GM21529 (cell line): ENCODE results near the gene OGT.
"Not testable (repeated sequence)": the region's sequence is repeated elsewhere in the genome, so short reads cannot be mapped to it uniquely, and the experiment has no call there.

Experiments
- ATAC-seq: cut with Tn5 transposase; IDR thresholded peaks from one replicate; pipeline ENCODE4 v1.9.1; 2021; ENCODE audit not compliant: unreplicated experiment

Gene OGT

DNA sequence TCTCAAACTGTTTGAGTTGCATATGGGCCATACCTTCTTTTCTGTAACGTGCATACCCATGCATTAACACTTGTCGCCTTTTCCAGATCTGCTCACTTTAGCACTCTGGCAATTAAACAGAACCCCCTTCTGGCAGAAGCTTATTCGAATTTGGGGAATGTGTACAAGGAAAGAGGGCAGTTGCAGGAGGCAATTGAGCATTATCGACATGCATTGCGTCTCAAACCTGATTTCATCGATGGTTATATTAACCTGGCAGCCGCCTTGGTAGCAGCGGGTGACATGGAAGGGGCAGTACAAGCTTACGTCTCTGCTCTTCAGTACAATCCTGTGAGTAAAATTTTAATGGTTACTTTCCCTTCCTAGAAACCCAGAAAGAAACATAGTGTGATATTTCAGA lies 4.8 kb downstream of the OGT start:
- ATAC-seq, result no peak

DNA sequence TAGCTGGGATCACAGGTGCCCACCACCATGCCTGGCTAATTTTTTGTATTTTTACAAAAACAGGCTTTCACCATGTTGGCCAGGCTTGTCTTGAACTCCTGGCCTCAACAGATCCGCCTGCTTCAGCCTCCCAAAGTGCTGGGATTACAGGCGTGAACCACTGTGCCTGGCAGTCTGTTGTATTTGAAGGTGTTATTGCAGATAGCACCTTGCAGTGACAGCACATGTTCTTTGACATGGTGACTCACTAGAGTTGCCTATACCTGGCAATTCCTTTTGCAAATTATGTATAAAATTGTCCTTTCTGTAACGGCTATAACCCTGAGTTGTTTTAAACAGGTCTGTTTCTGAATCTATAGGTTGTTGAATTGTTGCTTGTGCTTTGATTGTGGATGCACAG lies 7.9 kb downstream of the OGT start:
- peak; percentile 27 for ATAC-seq

DNA sequence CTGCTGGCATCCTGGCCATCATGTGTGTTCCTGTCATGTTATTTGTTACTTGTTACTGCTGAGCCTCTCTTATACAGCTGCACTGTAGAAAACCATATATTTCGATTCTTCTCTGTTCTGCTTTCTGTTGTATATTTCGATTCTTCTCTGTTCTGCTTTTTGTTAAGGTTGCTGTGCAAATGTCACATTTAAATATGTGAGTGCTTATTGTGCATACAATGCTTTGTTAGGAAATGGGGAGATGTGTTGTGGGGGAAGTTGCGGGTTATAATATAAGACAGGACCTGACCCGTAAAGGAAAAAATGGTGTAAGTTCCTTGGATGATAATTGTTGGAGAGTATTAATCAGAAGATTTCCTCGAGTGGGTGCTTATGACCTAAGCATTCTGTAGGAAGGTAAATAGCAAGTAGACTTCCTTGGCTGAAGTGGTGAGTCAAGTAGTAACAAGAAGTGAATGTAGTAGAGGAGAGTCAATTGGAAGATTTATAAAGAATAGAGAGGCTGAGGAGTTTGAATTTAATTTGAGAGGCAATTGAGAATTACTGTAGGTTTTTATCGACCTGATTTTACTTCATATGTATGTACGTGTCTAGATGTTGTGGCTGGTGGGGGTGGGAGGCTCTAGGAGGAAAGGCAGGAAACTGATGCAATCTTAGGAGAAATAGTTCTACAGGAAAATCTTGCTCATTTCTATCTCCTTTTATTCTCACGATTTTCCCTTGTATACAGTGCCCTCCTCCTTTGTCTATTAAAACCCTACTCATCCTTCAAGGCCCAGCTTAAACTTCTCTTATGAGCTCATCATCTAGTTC lies 8.5 kb downstream of the OGT start:
- peak; percentile 85 for ATAC-seq

DNA sequence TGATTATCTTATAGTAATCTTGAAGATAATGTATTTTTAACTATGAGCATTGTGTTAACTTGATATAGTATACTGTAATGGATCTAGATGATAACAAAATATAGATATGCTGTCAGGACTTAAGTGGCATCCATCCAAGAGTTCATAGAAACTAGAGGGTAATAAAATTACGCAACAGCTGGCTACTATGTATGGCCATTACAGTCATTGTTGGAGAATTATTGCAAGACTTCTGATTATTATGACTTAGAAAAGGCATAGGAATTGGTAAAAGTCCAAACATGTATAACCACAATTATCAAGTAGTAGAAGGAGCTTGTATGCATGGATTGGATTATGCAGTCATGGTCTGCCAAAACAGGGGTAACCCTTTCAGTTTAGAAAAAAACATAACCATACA lies 9.5 kb downstream of the OGT start:
- ATAC-seq, result no peak

DNA sequence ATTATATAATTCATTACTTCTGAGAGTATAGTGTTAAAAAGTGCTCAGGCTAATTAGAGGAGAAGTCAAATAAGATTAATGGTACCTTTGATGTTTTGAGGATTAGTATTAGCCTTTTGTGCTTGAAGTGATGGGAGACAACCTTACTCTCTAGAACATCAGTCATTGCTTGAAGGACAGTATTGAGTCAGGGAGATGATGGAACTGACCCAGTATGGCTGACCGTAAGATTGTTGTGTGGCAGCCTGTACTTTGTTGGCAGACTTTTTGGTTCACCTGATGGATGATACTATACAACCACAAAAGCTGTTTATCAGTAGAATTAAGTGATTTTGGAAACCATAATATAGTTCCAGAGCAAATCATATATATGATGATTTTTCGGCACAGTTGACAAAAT lies 9.9 kb downstream of the OGT start:
- ATAC-seq, result no peak

DNA sequence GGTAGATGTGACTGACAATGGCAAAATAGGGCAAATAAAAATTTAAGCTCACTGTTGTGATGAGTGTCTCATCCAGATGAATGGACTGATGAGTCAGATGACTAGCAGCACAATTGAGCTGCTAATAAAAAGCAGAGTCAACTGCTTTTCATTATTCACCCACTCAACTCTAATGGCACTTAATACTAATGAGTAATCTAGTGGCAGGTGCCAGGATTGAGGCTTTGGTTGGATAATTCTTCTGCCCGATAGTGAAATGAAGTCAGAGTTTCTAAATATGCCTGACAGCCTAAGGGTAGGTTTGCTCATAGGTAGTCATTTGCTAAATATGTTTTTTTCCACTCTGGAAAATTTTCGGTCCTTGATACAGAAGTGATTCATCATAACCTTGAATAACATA lies 10.4 kb downstream of the OGT start:
- no peak for ATAC-seq

DNA sequence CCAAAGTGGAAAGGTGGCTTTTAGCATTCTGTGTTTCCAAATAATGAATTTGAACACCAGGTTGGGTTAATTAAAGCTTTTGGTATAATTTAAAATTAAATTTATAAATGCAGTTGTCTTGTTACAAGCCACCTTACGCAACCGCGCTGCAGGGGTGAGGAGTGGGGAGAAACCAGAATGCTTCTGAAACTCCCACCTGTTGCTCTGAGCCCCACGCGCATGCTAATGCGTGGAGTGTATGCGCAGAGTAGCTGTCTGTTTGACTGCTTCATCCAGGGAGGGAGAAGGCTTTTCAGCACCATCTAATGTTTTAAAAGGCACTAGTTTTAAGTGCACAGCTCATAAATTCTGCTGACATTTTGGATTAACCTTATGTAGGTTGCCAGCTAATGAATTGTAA lies 12.5 kb downstream of the OGT start:
- no peak for ATAC-seq

DNA sequence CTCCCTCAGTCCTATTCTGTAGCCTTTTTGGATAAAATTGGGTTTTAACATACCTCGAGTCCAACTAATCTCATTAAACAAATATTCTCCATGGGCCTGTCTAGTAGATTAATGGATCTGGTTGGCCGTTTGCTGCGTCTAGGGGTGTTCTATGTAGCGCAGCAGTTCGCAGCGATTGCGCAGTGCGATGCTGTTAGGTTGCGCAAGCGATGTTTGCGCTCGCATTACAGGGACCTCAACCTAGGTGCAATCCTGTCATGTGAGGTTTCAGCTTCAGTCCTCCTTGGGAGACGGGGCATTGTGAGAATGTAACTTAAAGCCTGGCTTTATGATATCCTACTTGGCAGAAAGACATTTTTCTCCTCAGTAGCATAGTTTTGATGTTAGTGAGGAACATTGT lies 14.0 kb downstream of the OGT start:
- no peak for ATAC-seq

DNA sequence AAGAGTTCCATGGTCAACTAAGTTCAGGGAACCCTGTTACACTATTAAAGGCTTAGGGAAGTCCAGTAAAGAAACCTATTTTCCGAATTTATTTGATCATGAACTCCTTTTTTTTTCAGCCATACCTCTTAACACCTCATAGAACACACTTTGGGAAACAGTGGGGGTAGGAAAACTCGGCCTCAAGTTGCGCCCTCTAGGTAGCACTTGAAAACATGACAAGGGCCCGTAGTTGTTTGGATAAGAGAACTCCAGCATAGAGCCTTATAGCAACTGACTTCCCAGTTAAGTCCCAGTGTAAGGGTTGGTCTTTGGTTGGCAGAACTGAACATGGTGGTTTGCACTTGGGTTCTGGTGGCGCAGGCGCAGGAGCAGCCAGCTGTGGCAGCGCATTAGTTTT lies 14.4 kb downstream of the OGT start:
- ATAC-seq, result no peak

DNA sequence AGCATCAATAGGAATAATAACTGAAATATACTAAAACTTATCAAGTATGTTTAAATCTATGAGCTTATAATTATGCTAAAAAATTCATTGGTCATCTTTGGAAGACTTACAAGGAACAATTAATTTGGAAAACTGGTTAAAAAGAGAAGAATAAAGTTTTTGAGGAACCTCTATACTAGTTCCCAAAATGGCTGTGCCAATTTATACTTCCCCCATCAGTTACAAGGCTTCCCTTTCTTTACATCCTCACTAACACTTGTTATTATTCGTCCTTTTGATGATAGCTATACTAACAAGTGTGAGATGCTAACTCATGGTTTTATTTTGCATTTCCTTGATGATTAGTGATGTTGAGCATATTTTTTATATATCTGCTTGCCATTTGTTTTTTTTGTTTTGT lies 17.1 kb downstream of the OGT start:
- ATAC-seq, result no peak

DNA sequence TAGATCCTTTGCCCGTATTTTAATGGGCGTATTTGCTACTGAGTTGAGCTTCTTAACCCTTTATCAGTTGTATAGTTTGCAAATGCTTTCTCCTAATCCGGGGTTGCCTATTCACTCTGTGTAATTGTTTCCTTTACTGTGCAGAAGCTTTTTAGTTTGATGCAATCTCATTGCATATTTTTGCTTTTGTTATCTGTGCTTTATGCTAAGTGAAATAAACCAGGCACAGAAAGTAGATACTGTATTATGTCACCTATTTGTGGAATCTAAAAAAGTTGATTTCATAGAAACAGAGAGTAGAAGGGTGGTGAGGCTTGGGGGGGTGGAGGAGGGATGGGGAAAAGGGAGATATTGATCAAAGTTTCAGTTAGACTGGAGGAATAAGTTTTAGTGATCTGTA lies 17.7 kb downstream of the OGT start:
- ATAC-seq, result no peak

DNA sequence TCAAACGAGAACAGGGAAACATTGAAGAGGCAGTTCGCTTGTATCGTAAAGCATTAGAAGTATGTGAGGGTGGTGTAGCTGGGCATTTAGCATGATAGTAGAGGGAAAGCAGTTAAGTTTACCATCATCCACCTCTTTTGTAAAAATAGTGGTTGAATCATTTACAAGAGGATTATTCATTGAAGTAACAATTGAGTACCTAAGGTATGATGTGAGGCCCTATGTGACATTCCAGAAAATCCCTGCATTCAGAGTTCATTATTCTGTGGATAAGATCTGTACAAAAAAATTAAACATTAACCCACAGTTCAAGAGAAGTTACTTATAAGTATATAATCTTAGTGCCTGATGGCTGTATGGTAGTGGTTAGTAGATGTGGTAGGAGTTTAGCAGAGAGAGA lies 23.1 kb downstream of the OGT start:
- ATAC-seq, result no peak

DNA sequence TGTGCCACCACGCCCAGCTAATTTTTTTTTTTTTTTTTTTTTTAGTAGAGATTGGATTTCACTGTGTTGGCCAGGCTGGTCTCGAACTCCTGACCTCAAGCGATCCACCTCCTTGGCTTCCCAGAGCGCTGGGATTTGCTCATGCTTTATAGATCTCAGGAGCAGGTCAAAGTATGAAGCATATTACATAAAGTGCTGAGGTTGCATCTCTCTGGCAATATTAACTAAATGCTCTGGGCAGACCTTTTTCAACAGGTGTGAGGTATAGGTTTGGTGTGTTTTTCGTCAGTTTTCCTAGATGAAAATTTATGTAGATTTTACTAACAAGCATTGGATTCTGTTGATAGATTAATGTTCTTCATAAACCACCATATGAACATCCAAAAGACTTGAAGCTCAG lies 26.0 kb downstream of the OGT start:
- ATAC-seq, result no peak

DNA sequence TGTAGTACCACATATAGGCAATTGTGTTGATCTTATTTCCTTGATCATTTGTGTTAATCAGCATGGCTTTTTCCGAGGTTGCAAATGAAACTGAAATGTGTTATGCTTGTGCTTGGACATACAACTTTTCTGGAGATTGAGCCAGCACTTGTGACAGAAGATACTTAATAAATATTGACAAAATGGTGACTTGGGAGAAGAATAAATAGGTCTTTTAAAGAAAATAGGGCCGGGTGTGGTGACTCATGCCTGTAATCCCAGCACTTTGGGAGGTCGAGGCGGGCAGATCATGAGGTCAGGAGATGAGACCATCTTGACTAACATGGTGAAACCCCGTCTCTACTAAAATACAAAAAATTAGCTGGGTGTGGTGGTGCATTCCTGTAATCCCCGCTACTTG lies 26.9 kb downstream of the OGT start:
- not testable (repeated sequence) for ATAC-seq

DNA sequence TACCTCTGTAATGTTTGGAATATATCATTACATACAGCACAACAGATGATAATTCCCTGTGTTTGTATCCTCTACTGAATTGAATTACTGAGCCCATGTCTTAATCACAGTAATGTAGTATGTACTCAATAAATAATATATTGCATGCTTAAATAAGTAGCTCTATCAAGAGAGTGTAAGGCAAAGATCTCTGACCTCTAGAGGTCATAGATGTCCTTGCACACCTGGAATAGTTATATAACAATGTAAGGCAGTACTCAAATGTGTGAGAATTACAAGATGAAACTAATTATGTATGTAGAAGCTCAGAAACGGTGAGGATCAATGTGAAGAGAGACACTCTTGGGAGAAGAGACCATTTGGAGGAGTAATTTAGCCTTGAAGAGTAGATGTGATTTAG lies 31.0 kb downstream of the OGT start:
- ATAC-seq, result no peak

DNA sequence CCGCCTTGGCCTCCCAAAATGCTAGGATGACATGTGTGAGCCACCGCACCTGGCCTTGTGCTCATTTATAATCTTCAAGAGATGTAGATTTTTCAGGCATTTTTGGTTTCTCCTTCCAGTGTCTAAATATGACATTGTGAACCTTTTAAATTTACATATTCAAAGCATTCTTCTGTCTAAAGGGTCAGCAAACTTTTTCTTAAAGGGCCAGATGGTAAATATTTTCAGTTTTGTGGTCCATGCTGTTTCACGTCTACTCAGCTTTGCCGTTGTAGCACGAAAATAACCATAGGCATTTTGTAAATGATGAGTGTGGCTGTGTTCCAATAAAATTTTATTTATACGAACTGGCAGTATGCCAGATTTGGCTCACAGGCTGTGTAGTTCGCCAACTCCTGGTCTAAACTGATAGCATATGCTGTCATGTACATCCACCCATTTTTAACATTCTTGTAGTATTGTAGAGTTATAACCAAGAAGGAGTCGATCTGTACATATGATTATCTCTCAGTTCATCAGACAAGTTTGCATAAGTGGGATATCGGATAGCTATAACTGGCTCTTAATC lies 32.7 kb downstream of the OGT start:
- ATAC-seq, result no peak

DNA sequence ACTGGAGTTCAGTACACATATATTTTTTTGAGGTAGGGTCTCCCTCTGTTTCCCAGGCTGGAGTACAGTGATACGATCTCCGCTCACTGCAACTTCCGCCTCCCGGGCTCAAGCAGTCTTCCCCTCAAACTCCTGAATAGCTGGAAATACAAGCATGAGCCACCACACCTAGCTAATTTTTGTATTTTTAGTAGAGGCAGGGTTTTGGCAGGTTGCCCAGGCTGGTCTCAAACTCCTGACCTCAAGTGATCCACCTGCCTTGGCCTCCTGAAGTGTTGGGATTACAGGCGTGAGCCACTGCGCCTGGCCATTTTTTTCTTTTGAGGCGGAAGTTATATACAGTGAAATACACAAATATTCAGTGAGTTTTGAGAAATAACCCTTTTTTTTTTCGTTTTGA lies 38.5 kb downstream of the OGT start:
- ATAC-seq, result not testable (repeated sequence)

DNA sequence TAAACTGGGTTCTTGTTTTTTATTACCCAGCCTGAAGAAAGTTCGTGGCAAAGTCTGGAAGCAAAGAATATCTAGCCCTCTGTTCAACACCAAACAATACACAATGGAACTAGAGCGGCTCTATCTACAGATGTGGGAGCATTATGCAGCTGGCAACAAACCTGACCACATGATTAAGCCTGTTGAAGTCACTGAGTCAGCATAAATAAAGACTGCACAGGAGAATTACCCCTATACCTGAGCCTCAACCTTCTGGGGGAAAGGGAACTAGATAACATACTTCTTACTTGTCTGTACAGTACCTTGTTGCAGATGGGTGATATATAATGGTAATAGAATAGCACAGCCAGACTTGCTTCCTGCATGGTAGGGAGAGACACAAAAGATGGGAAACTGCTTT lies 40.7 kb downstream of the OGT start:
- ATAC-seq, result no peak

DNA sequence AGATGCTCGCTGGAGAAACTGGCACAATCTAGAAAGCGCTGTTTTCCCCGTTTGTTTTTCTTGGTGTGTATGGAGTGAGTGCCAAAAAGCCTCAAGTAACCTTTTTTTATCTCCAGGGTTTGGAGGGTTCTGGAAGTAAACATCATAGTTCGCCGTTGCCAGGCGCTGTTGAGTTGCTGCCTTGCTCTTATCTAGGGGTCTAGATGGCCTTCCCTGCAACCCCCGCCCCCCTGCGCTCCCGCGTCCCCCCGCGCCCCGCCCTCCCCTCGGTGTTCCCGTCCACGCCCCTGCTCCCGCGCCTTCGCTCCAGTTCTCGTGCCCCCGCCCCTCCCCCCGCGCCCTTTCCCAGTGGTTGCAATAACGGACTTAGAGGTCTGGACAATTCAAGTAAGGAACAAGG lies 44.8 kb downstream of the OGT start:
- no peak for ATAC-seq

DNA sequence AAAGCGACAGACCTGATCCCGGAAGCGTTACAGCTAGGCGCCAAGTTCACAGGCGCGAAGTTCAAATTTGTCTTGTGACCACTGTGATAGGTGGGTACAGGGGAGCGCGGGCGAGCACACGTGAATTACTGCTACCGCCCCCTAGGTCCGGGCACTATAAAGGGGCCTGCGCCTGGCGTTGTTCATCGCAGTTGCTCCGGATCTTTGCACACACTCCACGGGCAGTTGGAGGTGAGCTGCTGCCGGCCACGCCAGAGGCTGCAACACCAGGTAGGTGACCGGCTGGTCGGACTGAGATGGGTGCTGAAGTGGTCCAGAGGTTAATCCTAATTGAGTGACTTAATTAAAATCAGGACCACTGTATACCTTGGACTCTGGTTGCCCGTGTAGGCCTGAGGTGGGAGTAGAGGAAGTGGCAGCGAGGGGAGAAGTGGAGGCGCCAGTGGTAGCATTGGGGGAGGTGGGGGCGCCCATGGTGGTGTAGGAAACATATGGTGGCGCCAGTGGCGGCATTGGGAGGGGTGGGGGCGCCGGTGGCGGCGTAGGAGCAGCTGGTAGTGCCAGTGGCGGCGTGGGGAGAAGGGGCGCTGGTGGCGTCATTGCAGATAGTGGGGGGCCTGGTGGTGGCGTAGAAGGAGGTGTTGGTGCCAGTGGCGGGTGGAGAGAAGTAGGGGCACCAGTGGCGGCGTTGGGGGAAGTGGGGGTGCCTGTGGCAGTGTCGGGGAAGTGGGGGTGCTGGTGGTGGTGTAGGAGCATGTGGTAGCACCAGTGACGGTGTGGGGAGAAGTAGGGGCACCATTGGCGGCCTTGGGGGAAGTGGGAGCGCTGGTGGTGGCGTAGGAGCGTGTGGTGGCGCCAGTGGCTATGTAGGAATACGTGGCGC lies 45.6 kb downstream of the OGT start, which contains the start of gene GCNA:
Gene GCNA (plus strand): TSS at position 185 of the 883 bp plus-strand sequence. CDS start 2,385 bp downstream, outside the sequence.
- ATAC-seq, result no peak

DNA sequence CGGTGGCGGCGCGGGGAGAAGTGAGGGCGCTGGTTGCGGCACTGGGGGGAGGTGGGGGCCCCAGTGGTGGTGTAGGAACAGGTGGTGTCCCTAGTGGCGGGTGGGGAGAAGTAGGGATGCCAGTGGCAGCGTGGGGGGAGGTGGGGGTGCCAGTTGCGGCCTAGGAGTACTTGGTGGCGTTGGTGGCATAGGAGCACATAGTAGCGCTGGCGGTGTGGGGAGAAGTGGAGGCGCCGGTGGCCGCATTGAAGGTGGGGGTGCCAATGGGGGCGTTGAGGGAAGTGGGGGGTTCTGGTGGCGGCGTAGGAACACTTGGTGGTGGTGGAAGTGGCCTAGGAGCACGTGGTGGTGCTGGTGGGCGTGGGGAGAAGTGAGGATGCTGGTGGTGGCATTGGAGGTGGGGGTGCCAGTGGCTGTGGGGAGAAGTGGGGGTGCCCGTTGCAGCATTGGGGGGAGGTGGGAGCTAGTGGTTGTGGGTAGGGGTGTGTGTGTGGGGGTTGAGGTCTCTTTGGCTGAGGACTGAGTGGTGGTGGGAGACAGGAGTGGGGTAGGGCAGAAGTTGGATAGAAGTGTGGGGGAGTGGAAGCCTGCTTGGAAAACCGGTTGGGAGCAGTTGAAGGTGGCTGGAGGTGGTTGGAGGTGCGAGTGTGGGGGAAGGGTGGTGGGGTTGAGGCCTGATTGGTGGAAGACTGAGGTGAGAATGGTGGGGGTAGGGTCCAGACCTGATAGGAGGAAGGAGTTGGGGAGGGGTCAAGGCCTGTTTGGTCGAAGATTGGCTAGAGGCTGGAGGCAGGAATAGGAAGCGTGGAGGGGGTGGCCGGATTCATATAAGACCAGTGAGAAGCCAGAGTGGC lies 46.5 kb downstream of the OGT start:
- no peak for ATAC-seq
